D341Med (cell line): ENCODE results near the gene MAEA.
"Not testable (repeated sequence)": the region's sequence is repeated elsewhere in the genome, so short reads cannot be mapped to it uniquely, and the experiment has no call there.

Source experiments
- DNase-seq: peaks from one replicate; pipeline ENCODE4 v3.0.0; 2012; ENCODE audit warnings: low spot score

Gene MAEA

GRCh38 chr4:1279253-1279652 is 10.4 kb upstream of the MAEA start:
- no peak for DNase-seq

GRCh38 chr4:1283711-1284110 is 6.0 kb upstream of the MAEA start:
- no peak for DNase-seq

- no peak for DNase-seq
Measured at GRCh38 chr4:1285151-1285789, 4.4 kb upstream of the MAEA start.

- no peak for DNase-seq
Measured at GRCh38 chr4:1285790-1286553, 3.7 kb upstream of the MAEA start.

- DNase-seq: no peak
Measured at GRCh38 chr4:1288786-1289185, 905 bp upstream of the MAEA start.

- DNase-seq: no peak
Measured at GRCh38 chr4:1290165-1290977, 680 bp downstream of the MAEA start.

GRCh38 chr4:1291091-1291490 is 1.4 kb downstream of the MAEA start:
- no peak for DNase-seq

- no peak for DNase-seq
Measured at GRCh38 chr4:1291996-1292702, 2.5 kb downstream of the MAEA start.

GRCh38 chr4:1292703-1293011 is 3.0 kb downstream of the MAEA start:
- not testable (repeated sequence) for DNase-seq

GRCh38 chr4:1293531-1293941 is 3.8 kb downstream of the MAEA start:
- DNase-seq: no peak

GRCh38 chr4:1293991-1294390 is 4.3 kb downstream of the MAEA start:
- no peak for DNase-seq

GRCh38 chr4:1294424-1294823 is 4.7 kb downstream of the MAEA start:
- no peak for DNase-seq

GRCh38 chr4:1294891-1295290 is 5.2 kb downstream of the MAEA start:
- no peak for DNase-seq

- DNase-seq: no peak
Measured at GRCh38 chr4:1295405-1296055, 5.8 kb downstream of the MAEA start.

- no peak for DNase-seq
Measured at GRCh38 chr4:1296324-1297022, 6.8 kb downstream of the MAEA start.

- no peak for DNase-seq
Measured at GRCh38 chr4:1297023-1297395, 7.3 kb downstream of the MAEA start.

- no peak for DNase-seq
Measured at GRCh38 chr4:1297456-1298325, 8.0 kb downstream of the MAEA start.

- no peak for DNase-seq
Measured at GRCh38 chr4:1298461-1298860, 8.8 kb downstream of the MAEA start.

- no peak for DNase-seq
Measured at GRCh38 chr4:1299301-1299860, 9.7 kb downstream of the MAEA start.
